Cerebellar nuclear complex (tissue), 1 donor: ENCODE data around the gene USP4.

Source experiments
- DNase-seq, 2 experiments: peaks; one replicate each; lab custom pipeline; 2025; lab: John Stamatoyannopoulos, UW

Gene USP4

DNA sequence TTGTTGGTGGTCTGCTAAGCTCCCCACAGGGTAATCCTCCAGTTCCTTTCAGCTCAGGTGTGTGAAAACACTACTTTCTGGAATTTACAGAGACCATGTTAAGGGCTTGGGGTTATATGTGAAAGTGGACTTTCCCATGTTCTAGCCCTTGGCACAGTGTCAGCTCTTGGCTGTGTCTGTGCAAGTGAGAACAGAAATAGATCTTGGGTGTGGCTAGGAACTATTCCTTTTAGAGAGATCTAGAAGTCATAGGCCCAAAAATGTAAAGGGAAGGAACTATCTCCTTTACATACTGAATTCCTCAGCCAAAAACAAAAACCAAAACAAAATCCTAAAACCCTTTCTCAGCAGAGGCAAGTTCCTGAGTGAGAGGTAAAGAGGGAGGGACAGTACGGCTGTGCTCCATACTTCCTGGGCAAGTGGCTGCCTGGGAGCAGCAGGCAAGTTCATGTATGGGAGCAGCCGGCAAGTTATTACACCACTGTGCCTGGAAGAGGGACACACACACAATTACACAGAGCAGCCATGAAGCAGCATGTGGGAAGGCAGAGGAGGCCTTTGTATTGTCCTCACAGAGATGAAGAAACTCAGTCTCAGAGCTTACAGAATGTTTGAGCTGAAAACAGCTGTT lies 43.0 kb downstream of the USP4 start:
- no peak for DNase-seq

DNA sequence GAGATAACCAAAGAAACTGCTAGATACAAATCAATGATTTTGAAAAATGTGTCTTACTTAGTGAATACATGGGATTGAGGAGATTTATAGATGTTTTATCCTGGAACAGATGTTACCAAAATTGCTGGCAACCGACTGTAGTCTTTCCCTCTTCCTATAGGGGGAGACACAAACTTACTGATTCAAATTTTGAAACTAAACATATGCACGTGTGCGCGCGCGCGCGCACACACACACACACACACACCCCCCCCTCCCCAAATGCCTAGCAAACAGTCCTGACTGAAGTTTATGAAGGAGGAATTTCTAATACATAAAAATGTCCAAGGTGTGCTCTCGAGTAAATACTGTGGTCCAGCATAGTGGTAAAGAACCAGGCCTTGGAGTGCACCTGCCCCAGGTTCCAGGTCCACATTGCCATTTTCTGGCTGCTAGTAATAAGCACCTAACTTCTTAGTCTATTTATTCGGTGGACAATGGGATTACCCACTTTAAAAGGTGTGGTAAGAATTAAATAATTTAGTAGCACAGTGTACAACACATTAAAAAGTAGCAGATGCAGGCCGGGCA lies 44.3 kb downstream of the USP4 start:
- peak in 1 of 2 experiments; percentile 3 for DNase-seq

DNA sequence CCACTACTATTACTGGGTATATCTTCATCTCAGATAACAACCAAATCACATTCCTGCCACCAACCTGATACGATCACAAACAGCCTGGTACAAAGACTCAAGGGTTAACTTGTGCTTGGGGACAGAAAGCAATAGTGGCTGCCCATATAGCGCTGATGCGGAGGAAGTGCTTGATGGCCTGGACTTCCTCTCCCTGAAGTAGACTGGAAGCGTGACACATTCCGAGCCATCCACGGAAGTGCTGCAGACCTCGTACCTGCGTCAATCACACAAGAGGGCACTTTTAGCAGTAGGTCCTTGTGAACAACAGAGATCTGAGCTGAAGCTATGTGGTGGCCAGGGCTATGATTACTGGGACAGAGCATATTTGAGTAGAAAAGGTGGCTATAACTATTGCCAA lies 45.5 kb downstream of the USP4 start:
- DNase-seq, result no peak

DNA sequence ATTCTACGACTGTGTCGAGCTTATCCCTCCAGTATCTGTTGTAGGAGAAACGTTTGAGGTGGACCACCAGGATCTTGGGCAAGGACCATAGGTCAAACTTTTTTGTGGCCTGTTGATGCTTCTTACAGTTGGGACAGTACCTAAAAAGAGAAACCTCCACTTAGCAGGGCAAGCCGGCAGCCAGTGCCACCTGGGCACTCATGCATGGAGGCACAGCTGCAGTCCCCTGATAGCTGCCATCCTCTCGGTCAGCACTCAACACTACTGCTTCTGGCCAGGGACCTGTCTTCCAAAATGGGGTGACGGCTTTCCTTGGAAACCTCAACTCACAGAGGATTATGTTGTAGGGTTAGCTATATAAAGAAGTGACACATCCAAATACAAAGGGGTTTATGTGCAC lies 55.9 kb downstream of the USP4 start:
- no peak for DNase-seq

DNA sequence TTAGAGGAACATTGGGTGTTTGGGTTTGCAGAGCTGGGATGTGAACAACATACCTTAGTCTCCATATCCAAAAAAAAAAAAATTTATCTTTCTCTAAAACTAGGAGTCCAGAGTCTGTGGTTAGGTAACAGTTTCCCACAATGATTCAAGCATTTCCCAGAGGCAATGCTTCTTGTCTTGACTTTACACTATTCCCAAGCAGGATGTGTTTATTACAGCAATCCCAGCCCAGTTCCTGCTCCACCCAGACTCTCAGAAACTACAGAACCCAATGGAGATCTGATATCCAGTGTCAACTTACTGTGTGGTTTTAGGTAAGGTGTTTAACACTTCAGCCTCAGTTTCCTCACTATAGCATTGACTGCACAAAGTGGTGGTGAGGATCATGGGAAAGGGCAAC lies 60.5 kb downstream of the USP4 start:
- DNase-seq, result no peak

DNA sequence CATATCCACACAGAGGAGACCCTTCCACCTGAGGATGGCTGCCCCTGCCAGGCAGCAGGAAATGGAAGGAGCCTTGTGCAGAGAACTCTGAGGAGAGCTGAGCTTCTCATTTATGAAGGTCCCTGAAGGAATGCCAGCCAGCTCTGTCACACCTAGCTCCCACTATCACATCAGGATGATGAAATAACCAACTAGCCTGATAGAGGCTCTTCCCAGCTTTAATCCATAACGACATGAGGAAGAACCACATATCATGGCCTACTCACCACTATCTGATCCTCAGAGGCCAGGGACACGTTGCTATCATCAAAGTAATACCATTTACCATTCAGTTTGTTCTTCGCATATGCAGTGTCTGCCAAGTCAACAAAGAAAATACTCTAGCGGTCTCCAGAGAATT lies 61.3 kb downstream of the USP4 start:
- DNase-seq, result no peak

DNA sequence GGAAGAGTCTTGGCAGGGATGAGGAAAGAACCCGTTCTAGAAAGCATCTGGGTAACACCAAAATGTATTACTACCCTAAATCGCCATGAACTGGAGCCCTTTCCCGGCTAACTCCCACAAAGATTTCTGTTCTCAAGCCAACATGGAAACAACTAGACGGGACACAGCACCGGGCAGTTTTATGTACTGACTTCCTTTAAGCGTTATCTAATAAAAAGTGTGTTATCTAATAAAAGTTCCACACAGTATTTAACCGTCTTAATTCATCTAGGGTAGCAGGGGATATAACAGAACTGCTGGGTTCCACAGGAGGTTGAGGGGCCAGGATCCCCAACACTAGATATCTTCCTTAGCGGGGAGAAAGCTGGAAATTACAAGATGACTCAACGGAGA lies 62.5 kb downstream of the USP4 start:
- no peak for DNase-seq

DNA sequence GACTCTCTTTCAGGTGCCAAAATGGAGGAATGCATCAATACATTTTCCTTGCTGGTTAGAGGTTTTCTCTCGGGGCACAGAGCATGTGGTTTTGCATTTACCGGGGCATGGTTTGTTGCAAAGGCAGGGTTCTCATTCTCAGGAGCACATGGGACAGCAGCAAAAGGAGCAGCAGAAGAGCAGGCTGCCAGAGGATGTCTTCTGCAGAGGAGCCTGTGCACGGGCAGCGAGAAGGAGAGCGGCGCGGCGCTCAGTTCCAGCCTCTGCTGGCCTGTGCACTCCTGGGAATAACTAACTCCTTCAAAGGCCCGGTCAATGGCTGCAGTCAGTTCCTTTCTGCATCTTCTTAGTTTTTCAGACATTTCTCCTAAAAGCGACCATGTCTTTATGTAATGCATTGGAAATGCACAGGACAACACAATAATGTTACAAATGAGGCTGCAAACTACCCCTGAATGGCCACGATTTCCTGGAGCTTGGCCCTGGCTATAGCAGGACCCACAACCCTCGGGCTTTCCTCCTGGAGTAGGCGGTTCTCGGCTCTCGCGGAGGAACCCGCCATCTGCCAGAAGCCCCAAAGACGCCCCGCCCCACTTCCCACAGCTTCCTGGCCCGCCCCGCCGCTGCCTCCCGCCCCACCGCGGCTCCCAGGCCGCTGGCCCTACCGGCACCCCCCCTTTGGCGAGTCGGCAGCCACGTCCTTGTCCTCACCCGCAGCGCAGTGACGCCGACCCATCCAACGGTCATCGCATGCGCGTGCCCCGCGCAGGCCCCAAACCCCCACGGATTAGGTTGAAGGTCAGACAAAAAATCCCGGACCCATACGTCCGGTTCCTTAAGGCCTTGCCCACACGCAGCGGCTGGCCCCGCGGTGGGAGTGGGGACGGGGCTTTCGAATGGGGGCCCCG lies 63.1 kb downstream of the USP4 start, which contains the start of gene C3orf62:
Gene C3orf62, minus strand, starts transcription at position 758 of the 908 bp plus-strand sequence. Its CDS starts 360 bp downstream, at position 398.
- peak in 1 of 2 experiments; percentile 44 for DNase-seq

DNA sequence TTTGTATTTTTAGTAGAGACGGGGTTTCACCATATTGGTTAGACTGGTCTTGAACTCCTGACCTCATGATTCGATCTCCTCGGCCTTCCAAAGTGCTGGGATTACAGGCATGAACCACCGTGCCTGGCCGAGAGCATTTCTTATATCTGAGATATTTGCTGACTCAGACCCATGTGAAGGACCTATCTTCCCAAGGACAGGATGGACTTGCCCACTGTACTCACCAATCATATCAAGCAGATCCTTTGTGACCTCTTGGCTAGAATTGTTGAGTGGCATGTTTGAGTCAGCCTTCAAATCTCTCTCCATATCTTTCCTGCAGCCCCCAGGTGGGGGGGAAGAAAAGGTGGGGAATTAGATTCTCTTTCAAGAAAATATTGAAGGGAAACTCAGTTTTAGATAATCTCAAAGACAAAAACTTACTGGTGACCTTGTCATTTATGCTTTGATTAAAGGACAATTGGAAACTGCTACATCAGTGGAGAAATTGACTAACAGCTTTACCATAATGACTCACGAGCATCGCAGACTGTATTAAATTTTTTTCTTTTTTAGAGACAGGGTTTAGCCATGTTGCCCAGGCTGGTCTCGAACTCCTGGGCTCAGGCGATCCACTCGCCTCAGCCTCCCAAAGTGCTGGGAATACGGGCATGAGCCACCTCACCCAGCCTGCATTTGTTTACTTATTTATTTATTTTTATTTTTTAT lies 65.9 kb downstream of the USP4 start:
- DNase-seq, result no peak

DNA sequence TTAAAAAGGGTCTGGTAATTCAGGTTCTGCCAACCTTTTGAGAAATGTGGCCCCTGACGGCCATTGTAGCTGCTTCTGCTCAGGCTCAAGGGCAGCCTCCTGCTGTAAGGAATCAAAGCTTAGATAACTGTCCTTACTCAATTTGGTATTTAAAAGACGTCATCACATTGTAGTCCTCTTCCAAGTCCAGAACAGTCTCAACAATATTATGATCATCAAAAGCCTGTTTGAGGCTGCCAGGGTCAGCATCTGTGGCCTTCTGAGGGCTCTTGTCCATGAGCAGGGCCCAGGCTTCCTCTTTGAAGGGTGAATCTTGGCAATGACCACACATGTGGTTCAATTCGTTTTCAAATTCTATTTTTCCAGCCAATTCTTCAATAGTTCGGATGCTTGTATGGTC lies 68.8 kb downstream of the USP4 start:
- DNase-seq, result no peak

DNA sequence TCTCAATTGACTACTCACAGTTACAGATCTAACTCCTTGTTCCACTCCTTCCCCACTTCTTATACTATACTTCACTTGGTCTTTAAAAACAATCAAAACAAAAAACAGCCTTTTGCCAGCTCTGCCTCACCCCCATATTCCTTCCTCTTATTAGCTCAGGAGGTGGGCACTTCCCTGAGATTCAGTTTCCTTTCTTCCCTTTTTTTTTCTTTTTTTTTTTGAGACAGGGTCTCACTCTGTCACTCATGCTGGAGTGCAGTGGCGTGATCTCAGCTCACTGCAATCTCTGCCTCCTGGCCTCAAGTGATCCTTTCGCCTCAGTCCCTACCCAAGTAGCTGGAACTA lies 69.7 kb downstream of the USP4 start:
- no peak for DNase-seq

DNA sequence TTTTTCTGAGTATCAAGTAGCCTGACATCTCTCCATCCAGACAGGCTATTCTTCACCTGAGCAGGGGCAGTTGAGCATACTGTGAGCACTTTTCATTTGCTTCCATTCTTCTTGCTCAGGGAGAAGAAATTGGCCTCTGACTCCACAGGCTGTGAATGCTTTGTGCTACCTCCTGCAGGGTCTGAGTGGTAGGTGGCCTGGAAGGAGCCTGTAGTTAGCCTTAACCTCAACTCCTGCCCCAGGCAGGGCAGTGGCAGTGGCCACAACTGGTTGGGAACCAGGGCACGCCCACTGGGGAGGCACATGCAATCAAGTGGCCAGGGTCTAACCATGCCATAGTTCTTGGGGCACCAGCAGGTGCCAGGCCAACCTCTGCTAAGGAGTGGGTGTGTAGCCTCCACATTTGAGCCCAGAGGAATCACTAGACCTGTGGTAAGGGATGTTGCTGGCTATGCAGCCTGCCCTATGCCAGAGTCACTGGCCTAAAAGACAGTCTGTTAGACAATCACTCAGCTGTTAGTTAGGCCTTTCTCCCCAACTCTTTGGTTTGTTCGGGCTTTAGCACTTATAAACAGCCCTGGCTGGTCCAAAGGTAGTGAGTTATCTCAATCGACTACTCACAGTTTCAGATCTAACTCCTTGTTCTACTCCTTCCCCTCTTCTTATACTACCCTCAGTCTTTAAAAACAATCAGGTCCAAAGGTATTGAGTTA lies 70.3 kb downstream of the USP4 start:
- no peak for DNase-seq

DNA sequence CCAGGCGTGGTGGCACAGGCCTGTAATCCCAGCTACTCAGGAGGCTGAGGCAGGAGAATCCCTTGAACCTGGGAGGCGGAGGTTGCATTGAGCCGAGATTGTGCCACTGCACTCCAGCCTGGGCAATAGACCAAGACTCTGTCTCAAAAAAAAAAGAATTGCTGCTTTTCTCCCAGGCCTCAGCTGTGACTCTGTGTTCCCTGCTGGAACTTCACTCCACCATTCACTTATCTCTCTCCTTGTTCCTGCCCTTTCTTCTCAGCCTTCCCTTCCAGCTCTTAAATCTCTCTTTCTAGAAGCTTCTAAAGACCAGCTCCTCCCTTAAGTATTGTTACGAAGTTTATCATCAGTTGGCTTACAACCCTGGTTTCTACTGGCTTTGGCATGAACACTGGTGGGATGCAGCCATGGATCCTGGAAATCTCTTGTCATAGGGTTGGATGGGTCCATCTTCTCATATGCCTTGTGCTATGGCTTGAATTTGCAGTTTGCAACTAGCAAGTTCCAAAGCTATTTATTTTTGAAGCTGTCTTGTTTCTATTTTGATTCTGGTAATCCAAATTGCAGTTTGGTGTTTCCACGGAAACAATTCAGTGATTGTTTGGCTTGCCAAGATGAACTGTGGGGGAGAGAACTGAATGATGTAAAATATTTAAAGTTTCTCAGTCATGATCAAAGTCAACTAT lies 73.3 kb downstream of the USP4 start:
- no peak for DNase-seq

DNA sequence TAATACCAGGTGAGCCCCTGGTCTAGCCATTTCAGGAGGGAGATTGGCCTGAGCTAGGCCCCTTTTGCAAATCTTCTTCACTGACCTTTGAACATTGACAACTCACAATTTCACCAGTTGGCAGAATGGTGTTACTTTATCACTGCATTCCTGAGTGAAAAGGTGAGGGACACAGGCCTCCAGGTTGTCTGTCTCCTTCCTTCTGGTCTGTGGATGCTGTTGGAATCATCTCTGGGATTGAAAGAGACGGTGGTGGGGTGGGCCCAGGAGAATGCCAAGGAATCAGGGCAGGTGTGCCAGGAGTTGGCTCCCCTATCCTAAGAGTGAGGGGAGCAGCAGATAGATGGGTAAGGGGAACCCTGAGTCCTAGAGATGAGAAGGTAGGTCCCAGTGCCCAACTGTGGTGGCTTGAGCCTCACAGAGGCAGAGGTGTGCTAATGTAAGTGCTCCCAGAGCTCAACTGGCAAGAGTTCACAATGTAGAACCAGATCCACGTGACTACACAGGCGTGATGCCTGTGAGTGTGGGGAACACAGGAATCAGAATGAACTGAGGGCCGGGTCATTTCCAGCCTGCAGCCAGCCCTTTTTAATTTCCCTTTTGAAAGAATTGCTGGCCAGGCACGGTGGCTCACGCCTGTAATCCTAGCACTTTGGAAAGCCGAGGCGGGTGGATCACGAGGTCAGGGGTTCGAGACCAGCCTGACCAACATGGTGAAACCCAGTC lies 74.0 kb downstream of the USP4 start:
- DNase-seq, result no peak

DNA sequence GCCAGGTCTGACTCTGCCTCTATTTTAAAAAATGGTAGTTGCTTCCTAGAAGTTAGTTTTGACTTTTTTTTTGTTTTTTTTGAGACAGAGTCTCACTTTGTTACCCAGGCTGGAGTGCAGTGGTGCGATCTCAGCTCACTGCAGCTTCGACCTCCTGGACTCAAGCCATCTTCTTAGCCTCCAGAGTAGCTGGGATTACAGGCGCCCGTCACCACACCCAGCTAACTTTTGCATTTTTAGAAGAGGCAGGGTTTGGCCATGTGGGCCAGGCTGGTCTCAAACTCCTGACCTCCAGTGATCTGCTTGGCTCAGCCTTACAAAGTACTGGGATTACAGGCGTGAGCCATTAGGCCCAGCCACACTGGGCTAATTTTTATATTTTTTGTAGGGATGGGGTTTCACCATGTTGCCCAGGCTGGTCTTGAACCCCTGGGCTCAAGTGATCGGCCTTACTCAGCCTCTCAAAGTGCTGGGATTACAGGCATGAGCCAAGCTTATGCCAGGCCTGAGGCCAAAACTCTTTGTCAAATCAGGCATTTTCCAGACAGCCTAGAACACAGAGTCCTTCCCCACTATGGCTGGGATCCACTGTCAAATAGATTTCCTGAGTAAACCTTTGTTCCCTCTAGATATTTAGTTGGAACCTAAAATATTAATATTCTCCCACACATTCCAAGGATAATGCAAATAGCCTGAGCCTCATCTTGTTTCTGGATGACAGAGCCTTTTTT lies 76.5 kb downstream of the USP4 start:
- no peak for DNase-seq

DNA sequence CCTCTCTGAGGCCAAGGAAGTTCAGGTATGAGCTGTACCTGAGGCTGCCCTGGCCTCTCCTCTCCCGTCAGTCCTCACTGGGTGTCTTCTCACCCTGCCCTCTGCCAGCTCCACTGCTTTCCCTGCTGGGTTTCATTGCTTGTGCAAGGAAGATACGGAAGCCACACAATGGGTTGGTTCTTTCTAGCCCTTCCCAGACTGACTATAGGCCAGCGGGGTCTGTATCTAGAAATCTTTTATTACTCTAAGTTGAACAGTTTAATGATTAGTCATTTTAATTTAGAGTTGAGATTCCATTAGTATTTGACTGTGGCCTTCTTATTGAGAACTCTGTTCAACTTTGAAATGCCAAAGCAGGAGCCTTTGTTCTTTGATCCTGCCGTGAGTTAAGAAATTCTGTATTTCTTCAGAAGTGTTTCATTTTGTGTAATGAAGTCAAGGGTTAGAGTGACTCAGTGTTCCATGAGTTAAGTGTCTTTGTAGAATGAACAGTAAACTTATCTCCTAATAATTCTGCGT lies 79.0 kb downstream of the USP4 start:
- no peak for DNase-seq

DNA sequence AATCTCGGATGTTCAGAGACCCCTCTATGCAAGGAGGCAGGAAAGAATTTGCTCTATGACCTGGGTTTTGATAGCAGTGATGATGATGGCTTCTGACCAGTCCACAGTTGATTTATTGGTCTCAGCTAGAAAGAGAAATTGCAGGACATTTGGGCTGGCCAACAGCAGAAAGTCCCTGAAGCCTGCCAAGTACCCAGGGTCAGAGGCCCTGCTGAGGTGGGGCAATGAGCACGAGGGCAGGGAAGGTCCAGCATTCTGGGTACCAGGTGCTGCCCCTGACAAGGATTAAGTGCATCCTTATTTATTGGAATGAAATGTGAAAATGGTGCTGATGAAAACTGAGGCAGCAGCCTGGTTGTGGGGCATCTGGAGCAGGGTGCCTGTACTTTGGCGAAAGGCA lies 82.7 kb downstream of the USP4 start:
- no peak for DNase-seq

DNA sequence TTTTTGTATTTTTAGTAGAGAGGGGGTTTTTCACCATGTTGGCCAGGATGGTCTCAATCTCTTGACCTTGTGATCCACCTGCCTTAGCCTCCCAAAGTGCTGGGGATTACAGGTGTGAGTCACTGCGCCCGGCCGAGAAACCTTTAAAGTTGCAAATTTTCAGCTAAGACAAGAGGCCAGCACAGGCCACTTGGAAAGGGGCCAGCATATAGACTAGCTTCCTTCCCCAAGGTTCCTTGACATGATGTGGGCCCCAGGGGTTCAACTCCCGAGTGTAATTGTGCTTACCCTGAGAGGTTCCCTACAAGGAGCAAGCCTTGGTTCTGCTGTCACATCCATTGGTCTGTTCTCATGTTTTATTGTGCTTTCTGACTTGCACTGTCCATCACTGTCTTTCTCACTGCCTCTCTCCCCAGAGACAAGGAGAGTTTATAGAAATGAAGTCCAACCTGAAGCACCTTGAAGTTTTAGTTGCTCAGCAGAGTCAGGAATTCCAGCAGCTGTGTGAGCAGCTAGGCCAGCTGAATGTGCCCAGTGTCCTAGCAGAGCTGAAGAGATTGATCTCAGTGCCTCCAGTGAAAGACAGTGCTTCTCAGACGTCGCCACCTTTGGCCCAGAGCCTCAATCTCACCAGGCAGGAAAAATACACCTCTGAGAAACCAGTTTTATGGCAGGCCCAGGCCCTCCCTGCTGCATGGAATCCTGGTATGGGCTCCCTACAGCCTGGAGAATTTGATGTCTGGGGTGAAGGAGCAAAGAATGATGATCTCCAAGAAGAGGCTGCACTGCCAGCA lies 83.9 kb downstream of the USP4 start:
- DNase-seq, result no peak

DNA sequence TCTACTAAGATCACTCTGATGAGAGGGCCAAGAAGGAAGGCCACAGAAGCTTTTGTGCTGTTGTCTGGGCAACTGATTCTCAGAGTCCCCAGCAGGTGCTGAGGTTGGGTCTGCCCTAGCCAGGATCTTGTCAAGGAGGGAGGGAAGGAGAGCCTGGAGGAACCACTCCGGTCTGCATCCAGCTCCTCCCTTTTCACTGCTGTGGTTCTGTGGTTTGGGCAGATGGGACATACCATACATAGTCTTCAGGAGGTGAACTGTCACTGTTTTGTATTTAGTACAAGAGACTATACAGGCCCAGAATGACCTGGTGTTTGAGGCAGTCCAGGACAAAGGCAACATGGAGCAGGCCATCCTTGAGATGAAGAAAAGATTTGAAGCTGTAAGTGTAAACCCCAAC lies 84.7 kb downstream of the USP4 start:
- DNase-seq, result no peak
